Measurements from ENCODE around the gene RAB10.

Gene RAB10

GRCh38 chr2:26184555-26185303, 150.8 kb downstream of the RAB10 start:
- DNase-seq = peak; percentile 86

GRCh38 chr2:26185304-26185928, 151.5 kb downstream of the RAB10 start:
- DNase-seq = no peak

- DNase-seq = no peak
Observed at GRCh38 chr2:26185954-26186770, 152.3 kb downstream of the RAB10 start.

Measured in CD4-positive, alpha-beta T cell treated with Interferon gamma for 1 hour (primary cell).